ENCODE data around the gene NANOS1. TPM values are rescaled to one million over a fixed set of nuclear protein-coding genes. Genes with fewer than 3 reads are reported as not detected.

The NANOS1 gene
- 1.0 and 1.5 TPM in 2 replicates for total RNA-seq
- 2.5 and 4.5 TPM in 2 replicates for polyA plus RNA-seq

GRCh38 chr10:119029613-119030420, at the start of gene NANOS1:
Gene NANOS1, plus strand, starts transcription at chr10:119029714. Its CDS starts 88 bp downstream, at chr10:119029802.
- no peak for TF ChIP-seq CTCF (IDR thresholded peaks at IDR 0.05; ENCODE audit: low read depth, low read length)
- Histone ChIP-seq H3K9me3 (ENCODE audit: low read depth) (no peaks in the 10 kb centered on the region), H3K27ac (no peak within 1 kb of the TSS), H3K36me3 (peaks cover 18% of the 10 kb centered on the region), H3K4me1 (ENCODE audit: low read depth) (no peaks in the 10 kb centered on the region), H3K27me3 (no peaks in the 10 kb centered on the region), H3K4me3 (peak within 1 kb of the TSS; percentile 52)
- DNase-seq (ENCODE audit: low read depth in 1 of 2, low spot score in 1 of 2), result peak in 1 of 2 donors; percentile 58

GRCh38 chr10:118980135-118980865, 49.2 kb upstream of the NANOS1 start:
- TF ChIP-seq CTCF (IDR thresholded peaks at IDR 0.05; ENCODE audit: low read depth, low read length), result no peak
- Histone ChIP-seq H3K9me3 (ENCODE audit: low read depth) (no peaks in the 10 kb centered on the region), H3K27me3 (no peaks in the 10 kb centered on the region), H3K4me3 (no peak overlapping the region), H3K4me1 (ENCODE audit: low read depth) (no peaks in the 10 kb centered on the region), H3K36me3 (no peaks in the 10 kb centered on the region), H3K27ac (no peak overlapping the region)
- DNase-seq (ENCODE audit: low read depth in 1 of 2, low spot score in 1 of 2), result no peak

GRCh38 chr10:118980870-118981269, 48.6 kb upstream of the NANOS1 start:
- DNase-seq (ENCODE audit: low read depth in 1 of 2, low spot score in 1 of 2), result no peak
- H3K4me3 ChIP-seq, result no peak overlapping the region
- no peak overlapping the region for H3K27ac ChIP-seq
- H3K36me3 ChIP-seq, result no peaks in the 10 kb centered on the region
- no peaks in the 10 kb centered on the region for H3K9me3 ChIP-seq (ENCODE audit: low read depth)
- no peaks in the 10 kb centered on the region for H3K27me3 ChIP-seq
- TF ChIP-seq CTCF (IDR thresholded peaks at IDR 0.05; ENCODE audit: low read depth, low read length), result no peak
- H3K4me1 ChIP-seq (ENCODE audit: low read depth), result no peaks in the 10 kb centered on the region

GRCh38 chr10:118981946-118982345, 47.6 kb upstream of the NANOS1 start:
- Histone ChIP-seq H3K27me3 (no peaks in the 10 kb centered on the region), H3K4me3 (no peak overlapping the region), H3K27ac (no peak overlapping the region), H3K36me3 (no peaks in the 10 kb centered on the region), H3K9me3 (ENCODE audit: low read depth) (no peaks in the 10 kb centered on the region), H3K4me1 (ENCODE audit: low read depth) (no peaks in the 10 kb centered on the region)
- no peak for TF ChIP-seq CTCF (IDR thresholded peaks at IDR 0.05; ENCODE audit: low read depth, low read length)
- DNase-seq (ENCODE audit: low read depth in 1 of 2, low spot score in 1 of 2), result no peak

GRCh38 chr10:118982366-118982765, 47.1 kb upstream of the NANOS1 start:
- Histone ChIP-seq H3K27me3 (no peaks in the 10 kb centered on the region), H3K27ac (no peak overlapping the region), H3K36me3 (no peaks in the 10 kb centered on the region), H3K9me3 (ENCODE audit: low read depth) (no peaks in the 10 kb centered on the region), H3K4me1 (ENCODE audit: low read depth) (no peaks in the 10 kb centered on the region), H3K4me3 (no peak overlapping the region)
- TF ChIP-seq CTCF (IDR thresholded peaks at IDR 0.05; ENCODE audit: low read depth, low read length), result no peak
- no peak for DNase-seq (ENCODE audit: low read depth in 1 of 2, low spot score in 1 of 2)

All from cardiac muscle cell (in vitro differentiated cells and primary cell).